GM19467 (cell line): ENCODE data around the gene TP73.
"Not testable (repeated sequence)": the region's sequence is repeated elsewhere in the genome, so short reads cannot be mapped to it uniquely, and the experiment has no call there.

Source experiments
- ATAC-seq: cut with Tn5 transposase; IDR thresholded peaks from one replicate; pipeline ENCODE4 v1.9.1; 2021; ENCODE audit warnings: mild to moderate bottlenecking, moderate library complexity; ENCODE audit not compliant: unreplicated experiment

TP73 gene

DNA sequence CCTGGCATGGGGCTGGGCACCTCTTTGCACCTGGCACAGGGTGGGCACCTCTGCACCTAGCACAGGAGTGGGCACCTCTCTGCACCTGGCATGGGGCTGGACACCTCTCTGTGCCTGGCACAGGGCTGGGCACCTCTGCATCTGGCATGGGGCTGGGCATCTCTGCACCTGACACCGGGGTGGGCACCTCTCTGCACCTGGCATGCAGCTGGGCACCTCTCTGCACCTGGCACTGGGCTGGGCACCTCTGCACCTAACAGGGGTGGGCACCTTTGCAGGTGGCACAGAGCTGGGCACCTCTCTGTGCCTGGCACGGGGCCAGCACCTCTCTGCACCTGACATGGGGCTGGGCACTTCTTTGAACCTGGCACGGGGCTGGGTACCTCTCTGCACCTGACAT is 70.5 kb downstream of the TP73 start:
- no peak for ATAC-seq

GRCh38 chr1:3724416-3725030 is 72.2 kb downstream of the TP73 start:
- ATAC-seq: not testable (repeated sequence)

- no peak for ATAC-seq
Measured at GRCh38 chr1:3725366-3725765, 73.0 kb downstream of the TP73 start.

DNA sequence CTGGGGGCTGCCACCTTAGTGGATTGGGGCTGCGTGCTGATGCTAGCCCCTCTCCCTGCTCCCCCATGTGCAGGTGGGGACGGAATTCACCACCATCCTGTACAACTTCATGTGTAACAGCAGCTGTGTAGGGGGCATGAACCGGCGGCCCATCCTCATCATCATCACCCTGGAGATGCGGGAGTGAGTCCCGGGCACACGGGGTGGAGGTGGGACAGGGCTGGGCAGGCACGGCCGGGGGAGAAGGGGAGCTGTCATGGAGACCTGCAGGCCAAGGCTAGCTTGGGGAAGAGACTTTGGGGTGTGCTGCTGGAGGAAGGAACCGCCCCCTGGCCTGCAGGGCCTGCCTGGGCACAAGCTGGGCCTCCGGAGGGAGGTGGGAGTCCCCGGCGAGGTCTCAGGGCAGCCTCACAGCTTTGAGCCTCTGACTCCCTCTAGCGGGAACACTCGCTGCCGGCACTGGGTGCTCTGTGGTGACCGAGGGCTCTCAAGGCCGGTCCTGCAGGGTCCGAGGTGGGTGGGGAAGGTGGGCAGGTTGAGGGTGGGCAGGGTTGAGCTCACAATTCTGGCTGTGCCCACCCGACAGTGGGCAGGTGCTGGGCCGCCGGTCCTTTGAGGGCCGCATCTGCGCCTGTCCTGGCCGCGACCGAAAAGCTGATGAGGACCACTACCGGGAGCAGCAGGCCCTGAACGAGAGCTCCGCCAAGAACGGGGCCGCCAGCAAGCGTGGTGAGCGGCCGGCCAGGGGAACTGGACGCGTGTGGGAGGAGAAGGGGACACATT is 74.9 kb downstream of the TP73 start:
- no peak for ATAC-seq

DNA sequence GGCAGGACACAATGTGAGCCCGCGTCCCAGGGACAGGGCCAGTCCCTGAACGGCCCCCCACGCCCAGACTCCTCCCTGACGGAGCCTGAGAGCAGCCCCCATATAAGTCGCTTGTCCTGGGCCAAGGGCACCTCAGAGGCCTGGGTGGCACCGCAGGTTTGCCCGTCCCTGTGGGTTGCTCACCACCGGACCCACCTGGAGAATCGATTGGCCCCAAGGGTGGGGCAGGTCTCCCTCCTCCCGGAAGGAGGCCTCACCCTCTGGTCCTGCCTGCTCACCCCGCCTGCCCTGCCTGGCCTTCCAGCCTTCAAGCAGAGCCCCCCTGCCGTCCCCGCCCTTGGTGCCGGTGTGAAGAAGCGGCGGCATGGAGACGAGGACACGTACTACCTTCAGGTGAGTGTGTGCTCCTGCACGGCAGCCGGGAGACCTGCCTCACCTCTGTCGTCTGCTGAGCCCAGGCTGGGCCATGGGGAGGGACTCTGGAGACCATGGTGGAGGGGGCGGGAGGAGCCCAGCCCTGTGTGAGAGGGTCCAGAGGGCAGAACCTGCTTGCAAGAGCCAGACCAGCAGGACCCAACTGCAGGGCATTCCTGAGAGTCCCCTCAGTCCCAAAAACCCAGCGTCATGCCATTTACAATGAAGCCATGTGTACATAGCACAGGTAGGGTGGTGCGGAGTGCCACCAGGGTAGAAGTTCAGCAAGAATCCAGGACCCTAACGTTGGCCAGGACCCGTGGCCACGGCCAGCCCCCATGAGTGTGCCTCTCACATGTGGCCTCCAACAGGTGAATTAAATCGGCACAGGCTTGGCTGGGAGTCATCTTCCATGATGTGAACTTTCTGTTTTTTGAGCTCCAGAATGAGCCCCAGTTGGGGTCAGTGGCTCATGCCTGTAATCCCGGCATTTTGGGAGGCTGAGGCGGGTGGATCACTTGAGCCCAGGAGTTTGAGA is 75.8 kb downstream of the TP73 start:
- no peak for ATAC-seq

GRCh38 chr1:3729594-3730542 is 77.6 kb downstream of the TP73 start:
- ATAC-seq: no peak

DNA sequence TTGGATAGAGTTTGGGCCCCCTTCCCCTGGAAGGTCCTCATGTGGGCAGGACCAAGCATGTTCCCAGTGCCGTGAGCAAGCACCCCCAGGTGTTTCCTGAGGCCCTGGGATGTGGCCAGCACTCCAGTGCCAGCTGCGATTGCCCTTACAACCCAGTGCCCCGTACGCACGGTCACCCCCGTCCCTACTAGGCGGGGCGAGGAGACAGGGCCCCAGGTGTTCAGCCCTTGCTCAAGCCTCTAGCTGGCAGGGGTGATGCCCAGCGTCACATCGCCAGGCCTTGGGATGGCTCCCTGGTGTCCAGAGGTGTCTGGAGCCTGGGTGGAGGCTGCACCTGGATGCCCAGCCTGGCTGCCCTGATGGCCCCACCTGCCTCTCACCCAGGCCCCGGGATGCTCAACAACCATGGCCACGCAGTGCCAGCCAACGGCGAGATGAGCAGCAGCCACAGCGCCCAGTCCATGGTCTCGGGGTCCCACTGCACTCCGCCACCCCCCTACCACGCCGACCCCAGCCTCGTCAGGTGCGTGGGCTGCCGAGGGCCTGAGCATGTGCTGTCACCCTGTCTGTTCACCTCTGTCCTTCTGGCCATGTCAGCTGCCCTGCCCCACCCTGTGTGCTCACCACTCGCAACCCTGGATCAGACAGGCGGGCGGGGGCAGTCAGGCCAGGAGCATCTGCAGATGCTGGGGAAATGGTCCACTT is 78.4 kb downstream of the TP73 start:
- no peak for ATAC-seq

DNA sequence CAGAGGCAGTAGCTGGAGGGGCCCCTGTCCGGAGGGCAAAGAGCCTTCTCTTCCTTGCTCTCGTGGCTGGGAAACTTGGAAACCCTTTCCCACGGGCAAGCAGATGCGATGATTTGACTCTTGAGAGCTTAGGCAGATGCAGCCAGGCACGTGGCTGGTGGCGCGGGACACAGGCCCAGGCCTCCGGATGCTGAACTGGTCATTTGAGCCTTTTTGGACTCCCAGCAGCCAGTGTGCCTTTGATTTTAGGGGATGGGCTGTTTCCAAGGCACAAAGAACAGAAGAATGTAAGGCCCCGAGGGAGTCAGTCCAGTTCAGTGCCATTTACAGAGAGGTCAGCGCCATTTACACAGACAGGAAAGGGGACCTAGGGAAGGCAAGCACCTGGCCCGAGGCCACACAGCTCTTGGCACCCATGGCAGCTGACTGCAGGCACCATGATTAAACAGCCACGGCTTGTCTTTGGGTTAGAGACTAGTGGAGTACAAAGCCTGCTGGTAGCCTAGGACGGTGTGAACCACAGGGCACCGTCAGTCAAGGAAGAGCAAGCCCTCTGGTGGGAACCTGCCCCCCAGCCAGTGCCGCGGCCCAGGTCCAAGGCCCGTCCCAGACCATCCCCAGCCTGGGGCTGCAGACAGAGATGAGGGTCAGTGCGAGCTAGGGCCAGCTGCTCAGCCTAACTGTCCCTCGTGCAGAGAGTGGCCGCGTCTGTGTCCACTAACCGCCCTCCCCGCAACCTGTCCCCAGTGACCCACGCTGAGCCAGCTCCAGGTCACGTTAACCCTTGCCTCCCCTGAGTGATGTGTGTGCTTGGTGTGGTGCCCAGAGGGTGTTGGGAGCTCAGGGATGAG is 79.5 kb downstream of the TP73 start:
- ATAC-seq: no peak

DNA sequence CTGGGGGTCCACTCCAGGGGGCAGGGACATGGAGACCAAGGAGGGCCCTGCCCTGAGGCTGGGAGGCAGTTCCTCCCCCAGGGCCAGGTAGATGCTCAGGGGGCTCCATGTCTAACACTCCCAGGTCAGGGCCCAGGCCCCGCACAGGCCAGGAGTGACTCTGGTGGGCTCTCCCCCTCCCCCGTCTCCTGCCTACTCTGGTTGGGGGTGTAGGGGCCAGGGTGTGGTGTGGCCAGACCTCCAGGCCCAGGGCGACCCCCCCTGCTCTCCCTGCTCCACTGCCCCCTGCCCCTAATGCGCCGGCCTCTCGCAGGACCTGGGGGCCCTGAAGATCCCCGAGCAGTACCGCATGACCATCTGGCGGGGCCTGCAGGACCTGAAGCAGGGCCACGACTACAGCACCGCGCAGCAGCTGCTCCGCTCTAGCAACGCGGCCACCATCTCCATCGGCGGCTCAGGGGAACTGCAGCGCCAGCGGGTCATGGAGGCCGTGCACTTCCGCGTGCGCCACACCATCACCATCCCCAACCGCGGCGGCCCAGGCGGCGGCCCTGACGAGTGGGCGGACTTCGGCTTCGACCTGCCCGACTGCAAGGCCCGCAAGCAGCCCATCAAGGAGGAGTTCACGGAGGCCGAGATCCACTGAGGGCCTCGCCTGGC is 80.2 kb downstream of the TP73 start:
- ATAC-seq: no peak

- no peak for ATAC-seq
Measured at GRCh38 chr1:3733094-3733882, 81.0 kb downstream of the TP73 start.

DNA sequence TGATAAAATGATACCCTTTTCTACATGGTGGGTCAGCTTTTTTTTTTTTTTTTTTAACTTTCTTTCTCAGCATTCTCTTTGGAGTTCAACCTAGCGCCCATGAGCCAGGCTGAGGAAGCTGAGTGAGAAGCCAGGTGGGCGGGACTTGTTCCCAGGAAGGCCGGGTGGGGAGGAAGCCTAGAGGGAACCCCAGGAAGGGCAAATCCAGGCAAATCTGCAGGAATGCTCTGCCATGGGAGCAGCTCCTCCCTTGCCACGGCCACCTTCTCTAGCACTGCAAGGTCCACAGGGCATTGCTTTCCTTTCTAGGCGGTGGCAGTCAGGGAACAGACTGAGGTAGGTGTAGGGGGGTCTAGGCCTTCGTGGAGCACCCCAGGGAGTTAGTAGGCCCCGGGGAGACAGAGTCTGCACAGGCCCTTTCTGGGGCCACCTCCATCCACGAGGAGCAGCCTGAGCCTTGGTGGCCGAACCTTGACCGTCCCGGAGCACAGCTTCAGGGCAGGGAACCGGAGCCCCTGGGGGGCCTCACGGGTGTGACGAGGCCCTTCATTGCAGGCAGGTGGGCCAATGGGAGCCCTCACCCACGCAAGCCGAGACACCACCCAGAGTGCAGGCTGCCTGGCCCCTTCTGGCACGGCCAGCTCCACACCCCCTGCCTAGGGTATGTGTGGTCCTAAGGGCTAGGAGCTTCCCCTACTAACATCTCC is 81.7 kb downstream of the TP73 start:
- ATAC-seq: no peak

- no peak for ATAC-seq
Measured at GRCh38 chr1:3734602-3735001, 82.3 kb downstream of the TP73 start.

- no peak for ATAC-seq
Measured at GRCh38 chr1:3735027-3735681, 82.8 kb downstream of the TP73 start.

DNA sequence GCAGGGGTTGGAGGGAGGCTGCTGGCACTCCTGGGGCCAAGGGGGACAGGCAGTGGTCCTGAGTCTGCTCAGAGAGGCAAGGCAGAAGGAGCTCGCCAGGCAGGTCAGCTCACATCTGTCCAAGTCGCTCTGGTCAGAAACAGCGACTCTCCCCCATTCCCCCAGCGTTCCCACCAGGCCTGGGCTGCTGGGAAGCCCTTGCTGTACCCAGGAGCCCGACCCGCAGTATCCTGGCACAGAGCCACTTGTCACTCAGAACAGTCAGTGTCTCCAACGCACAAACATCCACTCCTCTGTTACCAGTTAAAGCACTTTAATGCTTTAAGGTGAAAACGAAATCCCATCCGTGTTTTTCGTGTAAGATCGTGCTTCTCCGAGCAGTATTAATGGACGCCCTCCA is 83.4 kb downstream of the TP73 start:
- ATAC-seq: no peak

DNA sequence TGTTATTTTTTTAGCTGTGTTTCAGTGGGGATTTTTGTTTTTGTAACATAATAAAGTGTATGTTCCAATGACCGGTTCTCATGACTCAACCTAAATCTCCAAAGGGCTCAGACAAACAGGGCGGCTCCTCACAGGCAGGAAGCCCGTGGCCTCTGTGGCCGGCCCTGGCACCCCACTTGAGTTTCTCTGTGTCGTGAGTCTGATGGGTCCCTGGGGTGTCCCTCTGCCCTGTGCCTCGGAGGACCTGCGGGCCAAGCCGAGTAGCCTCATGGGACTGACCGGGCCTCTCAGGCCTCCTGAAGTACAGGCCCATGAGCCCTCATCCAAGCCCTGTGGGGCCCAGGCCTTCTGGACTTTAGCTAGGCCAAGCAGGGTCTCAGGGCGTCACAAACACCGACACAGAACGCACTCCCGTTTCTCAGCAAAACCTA is 83.8 kb downstream of the TP73 start:
- no peak for ATAC-seq

DNA sequence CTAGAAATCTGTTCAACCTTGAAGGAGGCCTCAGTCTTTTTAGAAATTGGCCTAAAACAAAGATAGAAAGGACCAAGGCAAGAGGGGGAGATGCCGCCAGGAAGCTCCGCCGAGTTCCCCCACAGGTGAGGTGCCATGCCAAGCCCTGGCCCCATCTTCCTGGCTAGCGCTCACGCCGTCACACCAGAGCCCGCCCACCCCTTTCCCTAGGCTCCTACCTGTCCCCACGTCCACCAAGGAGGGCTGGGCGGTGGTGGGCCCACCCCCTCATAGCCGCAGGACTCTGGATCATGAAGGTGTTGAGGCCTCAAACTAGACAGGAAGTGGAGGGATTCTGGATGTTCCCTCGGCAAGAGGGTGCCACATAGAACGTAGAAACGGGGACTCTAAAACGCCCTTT is 84.4 kb downstream of the TP73 start:
- no peak for ATAC-seq
